ENCODE data around the gene SMAD4. TPM values are rescaled to one million over a fixed set of nuclear protein-coding genes. Genes with fewer than 3 reads are reported as not detected.
"Not testable (repeated sequence)": the region's sequence is repeated elsewhere in the genome, so short reads cannot be mapped to it uniquely, and the experiment has no call there.

The SMAD4 gene
- total RNA-seq, 1 donor from 2014 or later, result 112 TPM

GRCh38 chr18:50987261-50987660 lies 42.8 kb upstream of the SMAD4 start:
- intact Hi-C loops (cut with DNase I), result no loop called here
- Histone ChIP-seq H3K4me3 (no peak overlapping the region), H3K27me3 (no peaks in the 10 kb centered on the region), H3K9me3 (no peaks in the 10 kb centered on the region), H3K27ac (no peak overlapping the region), H3K36me3 (peaks cover 16% of the 10 kb centered on the region), H3K4me1 (no peaks in the 10 kb centered on the region)
- no peak for TF ChIP-seq CTCF (IDR thresholded peaks at IDR 0.05)
- ATAC-seq (no peak), DNase-seq (no peak)

- ATAC-seq (no peak), DNase-seq (no peak)
- H3K27me3 ChIP-seq, result no peaks in the 10 kb centered on the region
- no peaks in the 10 kb centered on the region for H3K4me1 ChIP-seq
- no peak for TF ChIP-seq CTCF (IDR thresholded peaks at IDR 0.05)
- intact Hi-C loops (cut with DNase I), result no loop called here
- no peaks in the 10 kb centered on the region for H3K9me3 ChIP-seq
- H3K27ac ChIP-seq, result no peak overlapping the region
- peaks cover 7% of the 10 kb centered on the region for H3K36me3 ChIP-seq
- no peak overlapping the region for H3K4me3 ChIP-seq
These were observed 40.3 kb upstream of the SMAD4 start for GRCh38 chr18:50989711-50990110.

GRCh38 chr18:50992351-50992762 lies 37.7 kb upstream of the SMAD4 start:
- no peak for DNase-seq
- no peak for TF ChIP-seq CTCF (IDR thresholded peaks at IDR 0.05)
- no peaks in the 10 kb centered on the region for H3K27me3 ChIP-seq
- intact Hi-C loops (cut with DNase I), result no loop called here
- no peaks in the 10 kb centered on the region for H3K36me3 ChIP-seq
- ATAC-seq, result no peak
- H3K27ac ChIP-seq, result no peak overlapping the region
- no peaks in the 10 kb centered on the region for H3K9me3 ChIP-seq
- H3K4me3 ChIP-seq, result no peak overlapping the region
- H3K4me1 ChIP-seq, result no peaks in the 10 kb centered on the region

GRCh38 chr18:50994031-50994430 lies 36.0 kb upstream of the SMAD4 start:
- ATAC-seq (no peak), DNase-seq (no peak)
- no peak overlapping the region for H3K4me3 ChIP-seq
- intact Hi-C loops (cut with DNase I), result no loop called here
- H3K27ac ChIP-seq, result no peak overlapping the region
- H3K9me3 ChIP-seq, result no peaks in the 10 kb centered on the region
- no peaks in the 10 kb centered on the region for H3K36me3 ChIP-seq
- TF ChIP-seq CTCF (IDR thresholded peaks at IDR 0.05), result no peak
- H3K27me3 ChIP-seq, result no peaks in the 10 kb centered on the region
- H3K4me1 ChIP-seq, result no peaks in the 10 kb centered on the region

- DNase-seq; H3K4me3 ChIP-seq; H3K36me3 ChIP-seq; H3K27me3 ChIP-seq; H3K27ac ChIP-seq; H3K4me1 ChIP-seq; ATAC-seq; H3K9me3 ChIP-seq; intact Hi-C loops (cut with DNase I): not testable (repeated sequence)
These were observed 26.8 kb upstream of the SMAD4 start for GRCh38 chr18:51003174-51003573.

- intact Hi-C loops (cut with DNase I), result no loop called here
- H3K27ac ChIP-seq, result no peak overlapping the region
- ATAC-seq (peak; percentile 65), DNase-seq (no peak)
- no peaks in the 10 kb centered on the region for H3K4me1 ChIP-seq
- no peak for TF ChIP-seq CTCF (IDR thresholded peaks at IDR 0.05)
- no peaks in the 10 kb centered on the region for H3K36me3 ChIP-seq
- no peaks in the 10 kb centered on the region for H3K9me3 ChIP-seq
- H3K27me3 ChIP-seq, result no peaks in the 10 kb centered on the region
- H3K4me3 ChIP-seq, result no peak overlapping the region
These were observed 23.8 kb upstream of the SMAD4 start for GRCh38 chr18:51006061-51006818.
